ENCODE results near the gene UPK3BL2.
"Not testable (repeated sequence)": the region's sequence is repeated elsewhere in the genome, so short reads cannot be mapped to it uniquely, and the experiment has no call there.

- TF ChIP-seq CTCF (IDR thresholded peaks at IDR 0.05; ENCODE audit: low read depth, low read length); POLR2A (IDR thresholded peaks at IDR 0.05; ENCODE audit: extremely low read depth, insufficient read length): not testable (repeated sequence)
- TF ChIP-seq, protein P1, sequence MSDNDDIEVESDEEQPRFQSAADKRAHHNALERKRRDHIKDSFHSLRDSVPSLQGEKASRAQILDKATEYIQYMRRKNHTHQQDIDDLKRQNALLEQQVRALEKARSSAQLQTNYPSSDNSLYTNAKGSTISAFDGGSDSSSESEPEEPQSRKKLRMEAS (IDR thresholded peaks at IDR 0.05; ENCODE audit: low read depth, low read length): not testable (repeated sequence)
Observed at GRCh38 chr7:102592477-102593019, 49.1 kb upstream of the UPK3BL2 start.

Data from NB4 (cell line).